AG04450 (cell line): ENCODE measurements around the gene MRPL30. TPM values are rescaled to one million over a fixed set of nuclear protein-coding genes. Genes with fewer than 3 reads are reported as not detected.
A peak's percentile ranks its signal among the peaks of the same experiment; 100 is the strongest.

Experiments
- CTCF ChIA-PET: fragments of 300-600, 350-600 bp; formaldehyde crosslinking; extraction: SDS; loops from one replicate; lab custom pipeline; 2022; ENCODE audit warnings: antibody characterized with exemption, inconsistent platforms; lab: Charles Lee
- POLR2A ChIA-PET: fragments of 350-600 bp; formaldehyde crosslinking; extraction: SDS; loops from one replicate; lab custom pipeline; 2021; ENCODE audit warnings: antibody characterized with exemption, inconsistent platforms; lab: Yijun Ruan, JAX
- DNase-seq: peaks from one replicate; pipeline ENCODE4 v3.0.0-alpha.2; 2011; ENCODE audit warnings: low read depth, low spot score
- H3K27ac ChIP-seq: one replicate; pipeline ENCODE4 v1.5.1; 2012; ENCODE audit warnings: low read depth, low read length, control low read depth
- H3K27me3 ChIP-seq: one replicate; pipeline ENCODE4 v1.6.0; 2012; ENCODE audit warnings: low read length; ENCODE audit not compliant: control insufficient read depth, insufficient read depth
- H3K4me3 ChIP-seq: 2 replicates; pipeline ENCODE4 v1.5.1; 2011; ENCODE audit warnings: mild to moderate bottlenecking, low read depth, low read length, control low read depth
- H3K9me3 ChIP-seq: 2 replicates; pipeline ENCODE4 v1.5.1; 2012; ENCODE audit warnings: low read length; ENCODE audit not compliant: control insufficient read depth, insufficient read depth
- polyA plus RNA-seq: library from polyadenylated mRNA; depleted of rRNA; stranded (reverse); fragments of >200 nt; gene quantifications from 2 replicates; pipeline ENCODE4 v1.2.3, GENCODE V29; 2011
- TF ChIP-seq, protein P1 (sequence below): IDR thresholded peaks from 2 replicates; pipeline ENCODE4 v1.5.1; 2011; ENCODE audit warnings: low read depth, low read length, control low read depth, inconsistent platforms

MRPL30 gene
- polyA plus RNA-seq, 1 experiment, result 38.3 TPM

DNA sequence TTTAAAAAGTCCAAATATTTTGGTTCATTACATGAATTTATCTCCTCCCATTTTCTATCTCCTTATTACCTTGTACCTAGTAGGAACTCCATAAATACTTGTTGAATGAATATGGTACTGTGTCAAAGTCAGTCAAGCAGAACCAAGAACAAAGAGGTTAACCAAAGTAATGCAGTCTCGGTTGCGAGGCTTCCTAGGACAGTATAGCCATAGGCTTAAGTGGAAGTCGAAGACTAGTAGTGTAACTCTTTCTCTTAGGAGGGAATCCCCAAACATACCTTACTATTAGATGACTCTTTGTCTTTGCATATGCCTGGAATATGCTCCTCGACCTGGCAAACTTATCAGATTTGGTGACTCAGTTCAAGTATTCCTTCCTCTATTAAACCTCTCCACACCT is 21.4 kb upstream of the MRPL30 start:
- H3K9me3 ChIP-seq, result no peaks in the 10 kb centered on the region
- no peak overlapping the region for H3K4me3 ChIP-seq
- H3K27me3 ChIP-seq, result no peaks in the 10 kb centered on the region
- H3K27ac ChIP-seq, result no peak overlapping the region
- no peak for DNase-seq
- CTCF ChIA-PET, result no interaction called here
- POLR2A ChIA-PET, result no interaction called here
- TF ChIP-seq, protein P1, sequence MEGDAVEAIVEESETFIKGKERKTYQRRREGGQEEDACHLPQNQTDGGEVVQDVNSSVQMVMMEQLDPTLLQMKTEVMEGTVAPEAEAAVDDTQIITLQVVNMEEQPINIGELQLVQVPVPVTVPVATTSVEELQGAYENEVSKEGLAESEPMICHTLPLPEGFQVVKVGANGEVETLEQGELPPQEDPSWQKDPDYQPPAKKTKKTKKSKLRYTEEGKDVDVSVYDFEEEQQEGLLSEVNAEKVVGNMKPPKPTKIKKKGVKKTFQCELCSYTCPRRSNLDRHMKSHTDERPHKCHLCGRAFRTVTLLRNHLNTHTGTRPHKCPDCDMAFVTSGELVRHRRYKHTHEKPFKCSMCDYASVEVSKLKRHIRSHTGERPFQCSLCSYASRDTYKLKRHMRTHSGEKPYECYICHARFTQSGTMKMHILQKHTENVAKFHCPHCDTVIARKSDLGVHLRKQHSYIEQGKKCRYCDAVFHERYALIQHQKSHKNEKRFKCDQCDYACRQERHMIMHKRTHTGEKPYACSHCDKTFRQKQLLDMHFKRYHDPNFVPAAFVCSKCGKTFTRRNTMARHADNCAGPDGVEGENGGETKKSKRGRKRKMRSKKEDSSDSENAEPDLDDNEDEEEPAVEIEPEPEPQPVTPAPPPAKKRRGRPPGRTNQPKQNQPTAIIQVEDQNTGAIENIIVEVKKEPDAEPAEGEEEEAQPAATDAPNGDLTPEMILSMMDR, result no peak

DNA sequence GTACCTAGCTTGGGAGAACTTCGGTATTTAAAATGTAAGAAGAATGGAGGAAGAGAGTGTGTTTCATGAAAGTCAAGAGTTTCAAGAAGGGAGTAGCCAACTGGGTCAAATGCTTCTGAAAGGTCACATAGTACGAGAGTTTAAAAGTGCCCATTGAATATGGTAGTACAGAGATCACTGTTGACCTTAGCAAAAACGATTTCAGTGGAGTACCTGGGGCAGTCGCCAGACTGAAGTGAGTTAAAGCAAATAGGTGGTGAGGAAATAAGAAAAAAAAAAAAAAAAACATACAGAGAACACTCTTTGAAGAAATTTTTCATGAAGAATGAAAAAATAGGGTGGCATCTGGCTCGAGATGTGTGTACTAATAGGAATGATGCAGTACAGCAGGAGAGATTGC is 14.8 kb upstream of the MRPL30 start:
- ChIA-PET POLR2A (no interaction called here), CTCF (no interaction called here)
- no peaks in the 10 kb centered on the region for H3K27me3 ChIP-seq
- no peak for DNase-seq
- TF ChIP-seq, protein P1, result no peak
- H3K4me3 ChIP-seq, result no peak overlapping the region
- H3K9me3 ChIP-seq, result no peaks in the 10 kb centered on the region
- no peak overlapping the region for H3K27ac ChIP-seq

DNA sequence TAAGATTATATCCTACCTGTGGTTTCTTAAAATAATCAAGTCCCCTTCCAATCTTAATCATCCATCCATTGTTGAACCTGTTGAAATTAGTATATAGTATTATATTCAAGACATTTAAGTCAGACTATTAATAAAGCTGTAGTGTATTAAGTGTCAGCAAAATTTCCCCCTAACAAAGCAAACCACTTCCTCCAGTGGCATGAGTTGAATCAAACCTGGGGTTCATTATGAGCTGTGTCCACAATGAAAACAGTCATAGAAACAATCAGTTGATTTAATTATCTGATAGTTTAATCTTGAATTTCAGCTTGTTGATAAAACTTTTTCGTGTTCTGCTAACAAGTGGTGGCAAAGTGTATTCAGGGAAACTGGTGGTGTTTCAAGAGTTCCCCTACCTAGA is 11.4 kb upstream of the MRPL30 start:
- POLR2A ChIA-PET, result interaction anchor here (1.1 kb wide), 1 partner anchor 15 kb away, joined by 3 read pairs; the partner anchor contains the start of genes LIPT1 and TSGA10
- TF ChIP-seq, protein P1, result no peak
- H3K27me3 ChIP-seq, result no peaks in the 10 kb centered on the region
- CTCF ChIA-PET, result no interaction called here
- no peak overlapping the region for H3K27ac ChIP-seq
- no peak overlapping the region for H3K4me3 ChIP-seq
- DNase-seq, result no peak
- no peaks in the 10 kb centered on the region for H3K9me3 ChIP-seq

DNA sequence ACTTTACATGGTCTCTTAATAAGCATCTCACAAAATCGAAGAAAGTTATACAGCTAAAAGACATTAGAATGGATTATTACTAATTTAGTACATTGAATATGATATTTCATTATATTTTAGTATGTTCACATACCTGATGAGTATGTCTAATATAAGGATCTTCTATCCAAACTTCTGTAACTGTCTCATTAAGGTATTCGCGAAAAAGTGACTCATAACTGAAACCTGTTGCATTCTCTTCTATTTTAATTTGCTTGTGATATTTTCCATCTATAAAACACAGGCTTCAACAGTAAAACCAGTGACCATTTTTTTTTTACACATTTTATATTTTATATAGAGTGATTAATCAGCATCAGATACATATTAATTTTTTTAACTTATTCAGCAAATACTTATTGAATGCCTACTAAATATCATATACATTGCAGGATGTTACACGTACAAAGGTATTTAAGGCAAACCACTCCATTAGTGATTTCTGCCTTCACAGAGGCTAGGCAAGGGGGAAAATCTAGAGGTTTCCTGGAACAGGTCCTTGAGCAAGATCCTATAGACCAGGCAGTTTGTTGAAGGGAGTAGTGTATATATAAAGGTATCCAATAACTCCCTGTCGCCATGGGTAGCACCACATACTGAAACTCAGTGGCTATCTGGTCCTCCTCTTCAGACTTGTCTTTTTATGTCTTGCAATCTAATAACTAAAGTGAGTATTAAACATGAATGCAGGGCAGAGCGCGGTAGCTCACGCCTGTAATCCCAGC is 9.4 kb upstream of the MRPL30 start:
- TF ChIP-seq, protein P1, result no peak
- Histone ChIP-seq H3K9me3 (no peaks in the 10 kb centered on the region), H3K27me3 (no peaks in the 10 kb centered on the region), H3K4me3 (no peak overlapping the region), H3K27ac (no peak overlapping the region)
- DNase-seq, result no peak
- CTCF ChIA-PET, result no interaction called here
- POLR2A ChIA-PET, result no interaction called here

DNA sequence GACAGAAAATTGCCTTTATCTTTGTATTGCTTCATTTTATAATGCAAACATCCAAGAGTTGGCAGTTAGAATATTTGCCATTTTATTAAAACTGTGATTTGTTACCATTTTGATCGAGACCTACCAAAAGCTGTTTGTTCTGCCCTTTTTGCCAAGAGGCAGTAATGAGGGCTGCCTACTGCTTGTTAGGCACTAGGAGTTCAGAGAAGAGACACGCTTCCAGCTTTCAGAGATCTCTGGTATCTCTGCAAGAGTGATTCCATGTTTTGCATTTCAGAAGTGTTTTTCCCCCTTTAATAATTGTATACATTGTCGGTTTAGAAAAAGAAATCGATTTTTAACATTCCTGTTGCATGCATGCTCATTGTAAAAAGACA is 628 bp downstream of the MRPL30 start:
- no peak for DNase-seq
- no peaks in the 10 kb centered on the region for H3K27me3 ChIP-seq

More for the DNA sequence above, 628 bp downstream of the MRPL30 start:
- Histone ChIP-seq H3K9me3 (no peaks in the 10 kb centered on the region), H3K27ac (peak overlapping the region; percentile 58), H3K4me3 (peak overlapping the region; percentile 99)
- ChIA-PET CTCF (interaction anchor here (0.7 to 2.8 kb wide), 3 partner anchors 155 to 1081 kb away, joined by 3 to 21 read pairs (median 3); partner anchors contain the start of genes EIF5B and TXNDC9), POLR2A (interaction anchor here (0.6 to 1.2 kb wide), 4 partner anchors 8 to 235 kb away, joined by 4 to 13 read pairs (median 6); partner anchors contain the start of gene TXNDC9)
- TF ChIP-seq, protein P1, result no peak
